AG04450 (cell line): ENCODE data around the gene TMEM127. TPM values are rescaled to one million over a fixed set of nuclear protein-coding genes. Genes with fewer than 3 reads are reported as not detected.
"Not testable (repeated sequence)": the region's sequence is repeated elsewhere in the genome, so short reads cannot be mapped to it uniquely, and the experiment has no call there.

ENCODE experiments used
- CTCF ChIA-PET: fragments of 300-600, 350-600 bp; formaldehyde crosslinking; extraction: SDS; loops from one replicate; lab custom pipeline; 2022; ENCODE audit warnings: antibody characterized with exemption, inconsistent platforms; lab: Charles Lee
- POLR2A ChIA-PET: fragments of 350-600 bp; formaldehyde crosslinking; extraction: SDS; loops from one replicate; lab custom pipeline; 2021; ENCODE audit warnings: antibody characterized with exemption, inconsistent platforms; lab: Yijun Ruan, JAX
- DNase-seq: peaks from one replicate; pipeline ENCODE4 v3.0.0-alpha.2; 2011; ENCODE audit warnings: low read depth, low spot score
- H3K27ac ChIP-seq: one replicate; pipeline ENCODE4 v1.5.1; 2012; ENCODE audit warnings: low read depth, low read length, control low read depth
- H3K27me3 ChIP-seq: one replicate; pipeline ENCODE4 v1.6.0; 2012; ENCODE audit warnings: low read length; ENCODE audit not compliant: control insufficient read depth, insufficient read depth
- H3K4me3 ChIP-seq: 2 replicates; pipeline ENCODE4 v1.5.1; 2011; ENCODE audit warnings: mild to moderate bottlenecking, low read depth, low read length, control low read depth
- H3K9me3 ChIP-seq: 2 replicates; pipeline ENCODE4 v1.5.1; 2012; ENCODE audit warnings: low read length; ENCODE audit not compliant: control insufficient read depth, insufficient read depth
- polyA plus RNA-seq: library from polyadenylated mRNA; depleted of rRNA; stranded (reverse); fragments of >200 nt; gene quantifications from 2 replicates; pipeline ENCODE4 v1.2.3, GENCODE V29; 2011
- TF ChIP-seq, protein P1 (sequence below): IDR thresholded peaks from 2 replicates; pipeline ENCODE4 v1.5.1; 2011; ENCODE audit warnings: low read depth, low read length, control low read depth, inconsistent platforms

TMEM127 gene
- polyA plus RNA-seq, 1 experiment: 45.3 TPM

GRCh38 chr2:96231316-96231715 lies 34.5 kb downstream of the TMEM127 start:
- Histone ChIP-seq H3K4me3 (no peak overlapping the region), H3K9me3 (no peaks in the 10 kb centered on the region), H3K27me3 (no peaks in the 10 kb centered on the region), H3K27ac (no peak overlapping the region)
- ChIA-PET POLR2A (interaction anchor here (0.5 kb wide), 1 partner anchor 119 kb away, joined by 5 read pairs; no protein-coding TSS in a partner anchor), CTCF (no interaction called here)
- TF ChIP-seq, protein P1, sequence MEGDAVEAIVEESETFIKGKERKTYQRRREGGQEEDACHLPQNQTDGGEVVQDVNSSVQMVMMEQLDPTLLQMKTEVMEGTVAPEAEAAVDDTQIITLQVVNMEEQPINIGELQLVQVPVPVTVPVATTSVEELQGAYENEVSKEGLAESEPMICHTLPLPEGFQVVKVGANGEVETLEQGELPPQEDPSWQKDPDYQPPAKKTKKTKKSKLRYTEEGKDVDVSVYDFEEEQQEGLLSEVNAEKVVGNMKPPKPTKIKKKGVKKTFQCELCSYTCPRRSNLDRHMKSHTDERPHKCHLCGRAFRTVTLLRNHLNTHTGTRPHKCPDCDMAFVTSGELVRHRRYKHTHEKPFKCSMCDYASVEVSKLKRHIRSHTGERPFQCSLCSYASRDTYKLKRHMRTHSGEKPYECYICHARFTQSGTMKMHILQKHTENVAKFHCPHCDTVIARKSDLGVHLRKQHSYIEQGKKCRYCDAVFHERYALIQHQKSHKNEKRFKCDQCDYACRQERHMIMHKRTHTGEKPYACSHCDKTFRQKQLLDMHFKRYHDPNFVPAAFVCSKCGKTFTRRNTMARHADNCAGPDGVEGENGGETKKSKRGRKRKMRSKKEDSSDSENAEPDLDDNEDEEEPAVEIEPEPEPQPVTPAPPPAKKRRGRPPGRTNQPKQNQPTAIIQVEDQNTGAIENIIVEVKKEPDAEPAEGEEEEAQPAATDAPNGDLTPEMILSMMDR: no peak
- no peak for DNase-seq

GRCh38 chr2:96225016-96225533 lies 40.7 kb downstream of the TMEM127 start:
- DNase-seq: no peak
- TF ChIP-seq, protein P1: no peak
- POLR2A ChIA-PET: no interaction called here
- Histone ChIP-seq H3K4me3 (no peak overlapping the region), H3K9me3 (no peaks in the 10 kb centered on the region), H3K27me3 (no peaks in the 10 kb centered on the region), H3K27ac (no peak overlapping the region)
- CTCF ChIA-PET: no interaction called here

DNA sequence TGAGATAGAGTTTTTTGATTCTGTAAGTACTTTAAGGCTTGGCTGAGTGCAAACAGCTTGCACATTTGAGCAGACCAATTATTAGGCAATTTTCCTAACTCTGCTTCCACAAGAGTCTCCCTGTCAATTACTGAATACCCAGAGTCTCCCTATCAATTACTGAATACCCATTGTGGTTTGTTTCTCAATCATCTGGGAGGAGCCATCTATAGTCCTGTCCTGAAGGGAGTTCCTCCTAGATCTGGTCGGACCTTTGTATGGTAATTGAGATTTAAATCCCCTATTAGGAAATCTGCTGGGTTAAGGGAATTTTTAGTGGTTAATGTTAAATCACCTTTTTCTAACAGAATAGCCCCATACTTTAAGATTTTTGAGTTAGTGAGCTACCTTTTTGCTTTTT lies 44.7 kb downstream of the TMEM127 start:
- H3K27me3 ChIP-seq, POLR2A ChIA-PET, H3K4me3 ChIP-seq, CTCF ChIA-PET, H3K9me3 ChIP-seq, DNase-seq, H3K27ac ChIP-seq: not testable (repeated sequence)

DNA sequence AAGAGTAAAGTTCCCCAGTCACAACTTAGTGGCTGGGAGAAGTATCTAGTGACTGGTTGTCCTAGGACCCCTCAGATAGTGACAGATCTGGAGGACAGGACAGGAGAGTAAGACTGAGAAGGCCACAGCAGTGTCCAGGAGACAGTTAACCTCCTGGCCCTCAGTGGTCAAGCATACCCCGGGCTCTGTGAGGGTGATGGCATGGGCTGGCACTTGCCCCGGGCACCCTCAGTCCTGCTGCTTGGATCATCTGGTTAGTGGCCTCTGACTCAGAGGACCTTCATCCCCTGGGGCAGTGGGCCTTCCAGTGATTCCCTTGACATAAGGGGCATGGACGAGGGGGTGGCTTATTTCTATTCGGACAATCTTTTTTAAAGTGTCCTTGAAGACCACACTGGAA lies 45.8 kb downstream of the TMEM127 start:
- POLR2A ChIA-PET, H3K4me3 ChIP-seq, H3K27ac ChIP-seq, CTCF ChIA-PET, DNase-seq, H3K27me3 ChIP-seq, H3K9me3 ChIP-seq: not testable (repeated sequence)

DNA sequence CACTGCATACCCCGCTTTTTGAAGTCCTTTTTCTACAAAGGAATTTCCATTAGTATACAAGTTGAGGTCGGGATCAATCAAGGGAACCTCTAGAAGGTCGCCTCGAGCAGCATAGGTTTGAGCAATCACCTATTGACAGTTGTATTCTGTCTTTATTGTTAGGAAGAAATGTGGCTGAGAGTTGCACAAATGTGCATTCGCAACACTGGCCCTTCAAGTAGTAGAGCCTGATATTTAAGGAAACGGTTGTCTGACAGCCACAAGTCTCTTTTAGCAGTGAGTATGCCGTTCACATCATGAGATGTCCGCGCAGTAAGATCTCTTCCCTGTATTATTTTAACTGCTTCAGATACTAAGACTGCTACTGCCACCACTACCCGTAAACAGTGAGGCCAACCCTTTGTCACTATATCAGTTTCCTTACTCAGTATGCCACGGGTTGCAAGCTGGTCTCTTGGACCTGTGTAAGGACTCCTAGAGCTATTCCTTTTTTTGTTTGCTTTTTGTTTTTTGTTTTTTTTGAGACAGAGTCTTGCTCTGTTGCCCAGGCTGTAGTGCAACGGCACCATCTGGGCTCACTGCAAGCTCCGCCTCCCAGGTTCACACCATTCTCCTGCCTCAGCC lies 47.2 kb downstream of the TMEM127 start:
- no peak for DNase-seq
- ChIA-PET POLR2A (no interaction called here), CTCF (no interaction called here)
- TF ChIP-seq, protein P1: no peak
- H3K4me3 ChIP-seq: no peak overlapping the region
- no peak overlapping the region for H3K27ac ChIP-seq
- no peaks in the 10 kb centered on the region for H3K9me3 ChIP-seq
- no peaks in the 10 kb centered on the region for H3K27me3 ChIP-seq

- Histone ChIP-seq H3K9me3 (no peaks in the 10 kb centered on the region), H3K27me3 (no peaks in the 10 kb centered on the region), H3K4me3 (no peak overlapping the region), H3K27ac (no peak overlapping the region)
- DNase-seq: no peak
- POLR2A ChIA-PET: no interaction called here
- CTCF ChIA-PET: no interaction called here
- TF ChIP-seq, protein P1: no peak
These were observed 51.2 kb downstream of the TMEM127 start for GRCh38 chr2:96214554-96214953.
